HG03196 (cell line): ENCODE data around the gene ALOX5AP.

Experiments used
- ATAC-seq: cut with Tn5 transposase; IDR thresholded peaks from one replicate; pipeline ENCODE4 v1.9.1; 2021; ENCODE audit not compliant: unreplicated experiment

The ALOX5AP gene

DNA sequence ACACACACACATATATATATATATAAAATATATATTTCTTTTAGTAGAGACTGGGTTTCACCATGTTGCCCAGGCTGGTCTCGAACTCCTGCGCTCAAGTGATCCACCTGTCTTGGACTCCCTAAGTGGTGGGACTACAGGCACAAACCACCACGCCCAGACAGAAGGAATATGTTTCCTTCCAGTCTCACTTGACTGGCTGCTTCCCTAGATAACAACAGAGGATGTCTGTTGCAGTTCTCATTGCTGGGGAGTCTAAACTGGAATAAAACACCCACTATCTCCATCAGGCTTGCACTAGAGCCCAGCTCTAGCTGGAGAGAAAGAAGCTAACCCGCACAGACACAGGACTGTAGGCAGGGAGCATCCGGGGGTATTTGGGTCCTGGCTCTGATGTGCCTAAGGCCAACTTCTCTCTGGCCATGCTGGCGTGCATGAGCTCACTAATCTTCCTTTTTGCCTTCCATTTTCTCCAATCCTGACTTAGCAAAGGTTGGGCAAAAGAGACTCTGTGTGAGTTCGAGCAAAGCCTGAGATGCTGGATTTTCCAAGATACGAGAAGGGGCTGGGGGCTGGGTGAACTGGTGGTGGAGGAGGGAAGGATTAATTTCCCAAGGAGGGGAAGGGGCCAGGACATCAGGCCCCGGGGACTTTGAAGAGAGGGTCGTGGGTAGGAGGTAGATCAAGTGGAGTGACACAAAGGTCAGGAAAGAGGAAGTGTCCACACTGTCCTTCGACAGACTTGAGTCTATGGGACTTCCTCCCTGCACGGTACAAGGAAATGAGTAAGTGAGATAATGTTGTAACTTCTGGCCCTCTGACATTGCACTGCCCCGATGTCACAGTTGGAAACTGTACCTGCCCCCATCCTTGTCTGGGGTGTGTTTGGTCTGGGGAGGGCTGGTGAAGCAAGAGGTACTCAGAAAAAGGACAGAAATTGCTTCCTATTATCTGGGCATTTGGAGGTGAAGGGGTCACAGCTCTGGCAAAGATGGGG is 22.5 kb upstream of the ALOX5AP start:
- no peak for ATAC-seq

DNA sequence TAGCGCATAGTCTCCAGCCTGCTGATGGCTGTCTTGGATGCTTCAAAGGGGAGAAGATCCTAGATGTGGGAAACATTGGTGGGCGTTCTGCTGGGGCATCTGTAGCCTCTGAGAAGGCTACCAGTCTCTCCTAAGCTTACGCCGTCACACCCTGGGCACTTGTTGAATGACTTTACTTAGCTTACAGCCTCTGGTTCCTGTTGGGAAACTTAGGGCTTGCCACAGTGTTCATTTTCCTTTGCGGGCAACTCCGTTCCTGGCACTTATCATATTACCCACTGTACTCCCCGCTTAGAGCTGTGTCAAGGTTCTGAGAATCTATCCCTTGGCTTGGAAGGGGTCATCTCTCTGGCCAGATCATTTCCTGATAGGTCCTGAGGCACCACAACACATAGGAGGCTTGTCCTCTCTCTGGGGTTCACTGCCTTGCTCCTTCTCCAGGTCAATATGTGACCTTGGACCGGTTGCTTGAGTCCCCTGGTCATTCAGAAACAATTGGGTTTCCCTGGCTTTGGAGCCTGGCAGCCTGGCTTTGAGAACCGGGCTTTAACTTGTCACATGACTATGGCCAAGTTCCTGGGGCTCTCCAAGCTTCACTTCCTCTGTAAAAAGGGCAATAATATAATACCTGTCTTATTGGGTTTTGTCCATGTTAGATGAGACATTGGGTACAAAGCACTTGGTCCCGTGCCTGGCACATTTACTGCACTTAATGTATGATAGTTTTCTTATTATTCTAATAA is 20.5 kb upstream of the ALOX5AP start:
- no peak for ATAC-seq

DNA sequence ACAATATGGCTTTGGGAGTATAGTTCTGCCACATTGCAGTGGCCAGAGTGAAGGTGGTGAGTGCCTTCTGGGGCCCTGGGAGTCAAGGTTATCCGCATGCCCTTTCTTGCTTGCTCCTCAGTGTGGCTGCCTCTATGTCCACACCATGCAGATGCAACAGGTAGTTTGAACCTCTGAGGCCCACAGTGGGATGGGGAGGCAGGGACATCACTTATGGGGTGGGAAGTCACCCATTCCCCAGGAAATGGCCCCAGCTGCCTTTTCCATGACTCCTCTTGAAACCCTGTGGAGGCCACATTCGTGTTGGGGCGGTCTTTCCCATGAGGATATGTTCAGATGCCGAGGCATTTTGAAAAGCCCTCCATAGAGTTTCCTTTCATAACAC is 20.0 kb upstream of the ALOX5AP start:
- ATAC-seq, result no peak

- ATAC-seq, result no peak
Observed at GRCh38 chr13:30715837-30716236, 19.5 kb upstream of the ALOX5AP start.

DNA sequence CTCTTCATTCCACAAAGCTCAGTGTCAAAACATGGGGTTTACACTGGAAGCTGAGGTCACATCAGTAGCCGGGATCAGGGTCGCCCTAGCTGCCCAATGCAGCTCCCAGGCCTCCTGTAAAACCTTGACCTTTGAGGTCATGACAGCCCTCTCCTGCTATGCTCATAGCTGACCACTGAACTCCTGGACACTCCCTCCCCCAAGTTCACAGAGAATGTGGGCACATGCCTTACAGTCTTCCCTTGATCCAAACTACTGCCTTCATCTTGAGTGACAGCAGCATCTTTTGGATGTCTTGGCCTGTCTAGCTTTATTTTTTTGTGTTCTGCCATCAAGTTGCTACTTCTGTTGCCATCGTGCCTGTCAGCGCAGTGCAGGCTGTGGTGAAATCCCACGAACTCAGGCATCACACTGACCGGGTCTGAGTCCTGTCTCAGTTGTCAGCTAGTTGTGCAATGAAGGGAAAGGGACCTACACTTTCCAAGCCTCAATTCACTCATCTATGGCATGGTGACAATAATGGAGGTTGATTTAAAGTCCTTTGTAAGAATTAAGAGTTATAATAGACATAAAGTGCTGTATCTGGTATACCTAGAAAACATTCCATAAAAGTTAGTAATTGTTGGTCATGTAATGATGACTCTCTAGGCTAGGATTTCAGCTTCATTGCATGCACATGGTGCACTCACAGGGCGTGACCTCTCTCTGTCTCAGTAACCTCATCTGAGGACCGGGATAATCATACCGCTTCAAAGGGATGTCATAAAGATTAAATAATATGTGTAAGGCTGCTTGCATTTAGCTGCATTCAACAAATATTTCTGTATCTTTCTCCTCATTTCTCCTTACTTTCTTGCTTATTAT is 16.4 kb upstream of the ALOX5AP start:
- no peak for ATAC-seq

GRCh38 chr13:30719525-30719914 is 15.8 kb upstream of the ALOX5AP start:
- ATAC-seq, result no peak

GRCh38 chr13:30720172-30720869 is 15.0 kb upstream of the ALOX5AP start:
- ATAC-seq, result no peak

DNA sequence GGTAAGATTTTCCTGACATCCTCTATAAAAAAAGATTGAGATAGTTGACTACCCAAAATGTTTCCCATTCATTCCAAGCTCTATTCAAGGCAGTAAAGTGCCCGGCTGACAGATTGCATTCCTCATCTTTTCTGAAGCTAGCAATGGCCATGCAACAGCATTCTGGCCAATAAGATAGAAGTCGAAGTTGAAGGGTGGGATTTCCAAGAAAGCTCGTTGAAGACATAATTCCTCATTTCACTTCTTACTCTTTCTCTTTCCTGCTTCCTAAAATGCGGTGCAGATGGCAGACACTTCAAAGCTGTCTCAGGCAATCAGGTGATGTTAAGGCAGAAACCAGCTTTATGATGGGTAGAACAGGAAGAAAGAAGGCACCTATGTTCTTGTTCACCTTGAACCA is 13.4 kb upstream of the ALOX5AP start:
- no peak for ATAC-seq

DNA sequence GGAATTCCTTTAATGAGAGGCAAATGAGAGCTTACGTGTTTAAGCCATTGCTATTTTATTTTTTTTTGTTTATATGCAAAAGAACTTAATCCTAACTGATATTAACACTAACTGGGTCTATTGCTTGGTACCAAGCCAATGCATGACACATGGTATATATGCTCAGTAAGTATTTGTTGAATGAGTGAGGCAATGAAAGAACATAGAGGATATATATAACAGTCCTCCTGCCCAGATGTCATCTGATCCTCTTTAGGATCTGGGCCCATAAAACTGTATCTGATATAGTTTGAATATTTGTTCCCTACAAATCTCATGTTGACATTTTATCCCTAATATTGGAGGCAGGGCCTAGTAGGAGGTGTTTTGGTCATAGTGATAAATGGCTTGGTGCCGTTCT is 13.0 kb upstream of the ALOX5AP start:
- ATAC-seq, result no peak

DNA sequence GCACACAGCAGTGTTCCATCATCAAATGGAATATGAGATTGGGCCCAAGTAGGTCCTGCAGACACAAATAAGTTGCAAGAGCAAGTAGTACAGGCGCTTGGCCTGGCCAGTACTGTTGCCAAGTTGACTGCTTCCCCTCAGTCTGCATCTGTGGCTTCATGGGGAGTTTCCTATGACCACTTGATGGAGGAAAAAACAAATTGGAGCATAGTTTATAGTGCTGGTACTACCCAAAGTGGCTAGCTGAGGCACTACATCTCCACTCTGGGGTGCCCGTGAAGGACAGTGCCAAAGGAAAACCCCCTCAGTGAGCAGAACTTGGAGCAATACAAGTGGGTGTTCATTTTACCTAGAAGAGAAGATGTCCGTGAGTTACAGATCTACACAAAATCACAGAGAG is 10.6 kb upstream of the ALOX5AP start:
- no peak for ATAC-seq

DNA sequence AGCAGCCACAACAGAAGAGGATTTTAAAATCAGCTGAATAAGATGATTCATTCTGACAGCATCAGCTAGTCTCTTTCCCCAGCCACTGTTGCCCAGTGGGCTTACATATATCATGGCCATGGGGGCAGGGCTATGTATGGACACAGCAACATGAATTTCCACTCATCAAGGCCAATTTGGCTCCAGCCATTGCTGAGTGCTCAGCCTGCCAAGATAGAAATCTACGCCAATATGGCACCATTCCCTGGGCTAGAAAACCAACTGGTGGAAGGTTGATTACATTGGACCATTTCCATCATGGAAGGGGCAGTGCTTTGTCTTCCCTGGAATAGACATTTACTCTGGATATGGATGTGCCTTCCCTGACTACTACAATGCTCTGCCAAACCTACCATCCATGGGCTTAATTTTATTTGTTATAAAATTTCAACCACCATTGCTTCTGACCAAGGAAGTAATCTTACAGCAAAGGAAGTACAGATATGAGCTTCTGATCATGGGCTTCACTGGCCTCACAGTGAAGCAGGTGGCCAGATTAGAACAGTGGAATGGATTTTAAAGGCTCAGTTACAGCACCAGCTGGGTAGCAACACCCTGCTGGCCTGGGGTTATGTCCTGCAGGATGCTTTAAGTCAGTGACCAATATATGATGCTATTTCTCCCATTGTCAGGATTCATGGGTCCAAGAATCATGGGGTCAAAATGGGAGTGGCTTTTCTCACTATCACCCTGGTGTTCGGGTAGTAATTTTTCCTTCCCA is 9.8 kb upstream of the ALOX5AP start:
- no peak for ATAC-seq

- no peak for ATAC-seq
Observed at GRCh38 chr13:30726192-30726591, 9.2 kb upstream of the ALOX5AP start.

DNA sequence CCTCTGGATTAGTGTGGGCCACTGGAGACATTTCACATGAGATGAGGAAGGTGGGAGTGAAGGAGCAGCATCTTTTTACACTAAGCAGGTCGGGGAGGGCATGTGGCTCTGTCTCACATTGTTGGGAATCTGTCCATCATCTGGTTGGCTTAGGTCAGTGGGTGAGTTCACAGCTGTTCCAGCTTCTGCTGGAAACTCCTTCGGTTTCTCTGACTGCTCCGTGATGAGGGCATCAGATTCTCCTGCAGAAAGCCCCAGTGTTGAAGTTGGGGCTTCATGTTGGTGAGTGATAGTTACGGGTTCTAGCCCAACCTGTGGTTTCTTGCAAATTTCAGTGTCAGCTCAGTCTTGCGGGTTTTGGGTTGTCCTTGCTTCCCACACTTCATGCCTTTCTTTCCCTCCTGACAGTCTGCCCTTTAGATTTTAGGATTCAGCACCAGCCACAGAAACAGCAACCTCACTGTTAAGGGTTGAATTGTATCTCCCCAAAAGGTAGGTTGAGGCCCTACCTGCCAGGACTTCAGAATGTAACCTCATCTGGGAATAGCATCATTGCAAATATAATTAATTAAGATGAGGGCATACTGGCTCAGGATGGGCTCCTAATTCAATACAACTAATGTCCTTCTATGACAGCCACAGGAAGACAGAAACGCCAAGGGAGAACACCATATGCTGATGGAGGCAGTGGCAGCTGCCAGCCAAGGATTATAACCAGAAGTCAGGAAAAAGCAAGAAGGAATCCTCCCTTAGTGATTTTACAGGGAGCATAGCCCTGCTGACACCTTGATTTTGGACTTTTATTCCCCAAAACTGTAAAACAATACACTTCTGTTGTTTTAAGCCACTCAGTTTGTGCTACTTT is 7.6 kb upstream of the ALOX5AP start:
- no peak for ATAC-seq

DNA sequence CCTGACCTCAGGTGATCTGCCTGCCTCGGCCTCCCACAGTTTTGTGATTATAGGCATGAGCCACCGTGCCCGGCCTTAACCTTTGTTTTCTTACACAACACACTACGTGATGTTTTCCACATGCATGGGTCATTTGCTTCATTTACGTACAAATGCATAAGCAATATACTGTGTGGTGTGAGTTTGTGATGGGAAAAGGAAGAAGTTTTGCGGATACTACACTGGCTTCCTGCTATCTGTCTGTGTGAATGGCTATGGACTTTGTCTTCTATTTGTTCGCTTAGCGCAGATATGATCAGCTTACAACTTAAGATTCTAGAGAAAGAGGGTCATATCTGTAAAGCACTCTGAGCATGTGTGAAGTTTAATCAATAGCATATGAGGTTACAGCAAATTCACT is 5.5 kb upstream of the ALOX5AP start:
- no peak for ATAC-seq

DNA sequence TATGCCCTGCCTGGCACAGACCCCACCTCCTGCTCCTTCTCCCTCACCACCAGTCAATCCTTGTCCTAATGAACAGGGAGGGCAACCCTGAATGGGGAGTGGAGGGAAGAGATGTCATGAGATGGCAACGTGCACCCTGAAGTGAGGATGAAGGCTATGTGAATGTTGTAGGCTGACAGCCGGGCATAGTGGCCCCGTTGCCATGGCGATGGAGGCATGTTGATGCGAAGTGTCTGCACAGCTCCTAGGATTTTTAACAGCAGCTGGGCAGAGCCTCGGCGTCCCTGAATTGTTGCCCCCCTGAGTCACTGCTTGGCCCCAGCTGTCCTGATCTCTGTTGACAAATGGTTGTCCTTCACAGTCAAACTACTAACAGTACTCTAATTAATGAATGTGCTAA is 4.8 kb upstream of the ALOX5AP start:
- no peak for ATAC-seq

- no peak for ATAC-seq
Observed at GRCh38 chr13:30731361-30732045, 3.8 kb upstream of the ALOX5AP start.

DNA sequence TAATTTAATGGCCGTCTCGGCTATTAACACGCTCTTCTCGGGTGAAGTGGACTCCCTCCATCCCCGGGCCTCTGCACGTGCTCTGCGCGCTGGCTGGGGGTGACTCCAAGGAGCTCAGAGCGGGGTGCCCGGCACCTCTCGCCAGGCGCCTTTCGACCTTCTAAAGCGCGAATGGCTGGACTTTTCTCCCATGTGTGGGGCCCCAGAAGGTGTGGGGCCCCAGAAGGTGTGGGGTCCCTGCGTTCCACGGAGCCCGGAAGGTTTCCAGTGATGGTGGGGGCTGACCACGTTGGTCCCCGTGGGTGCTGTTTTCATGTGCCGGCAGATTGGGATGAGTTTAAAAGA is 3.3 kb upstream of the ALOX5AP start:
- no peak for ATAC-seq

GRCh38 chr13:30734439-30734838 is 904 bp upstream of the ALOX5AP start:
- ATAC-seq, result no peak

DNA sequence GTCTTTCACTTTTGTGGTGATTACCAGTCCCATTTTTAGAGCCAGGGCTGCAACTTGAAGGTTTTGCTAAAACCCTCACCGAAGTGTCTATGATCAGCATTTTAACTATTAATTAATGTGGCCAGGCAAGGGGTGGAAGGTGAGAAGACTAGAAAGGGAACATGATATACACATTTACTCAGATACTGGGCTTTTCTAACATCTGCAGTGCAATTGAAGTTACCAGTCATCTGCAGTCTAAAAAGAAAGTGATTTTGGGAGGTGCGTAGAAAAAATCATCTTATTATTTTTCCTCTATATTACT is 481 bp downstream of the ALOX5AP start:
- ATAC-seq, result no peak
